Neural progenitor cell (in vitro differentiated cells): ENCODE measurements around the gene PDE6B.

Experiments
- CTCF ChIP-seq: fragments of 200-600 bp; sonication (generic); IDR thresholded peaks from 2 replicates; pipeline ENCODE4 v1.5.1; 2017; ENCODE audit warnings: antibody characterized with exemption, mild to moderate bottlenecking
- EZH2 ChIP-seq: fragments of 200-600 bp; sonication (generic); IDR thresholded peaks from 2 replicates; pipeline ENCODE4 v1.6.1; 2017; ENCODE audit warnings: antibody characterized with exemption, mild to moderate bottlenecking, moderate library complexity
- EZH2phosphoT487 ChIP-seq: fragments of 200-600 bp; sonication (generic); IDR thresholded peaks from 2 replicates; pipeline ENCODE4 v1.6.1; 2017; ENCODE audit warnings: antibody characterized with exemption

GRCh38 chr4:718460-718859 is 93.1 kb downstream of the PDE6B start:
- TF ChIP-seq CTCF (no peak), EZH2 (no peak), EZH2phosphoT487 (no peak)
